Ovary (tissue), 9 donors: ENCODE measurements around the gene PTPRN2. TPM values are rescaled to one million over a fixed set of nuclear protein-coding genes. Genes with fewer than 3 reads are reported as not detected.

Source experiments
- DNase-seq, 5 donors: peaks; one replicate each; pipeline ENCODE4 v3.0.0-alpha.2; 2019 to 2020
- H3K27ac ChIP-seq, 2 donors: fragments of 200-600 bp; one replicate each; pipeline versions ENCODE4 v1.5.1 to v1.8.0; 2019 to 2022
- H3K27me3 ChIP-seq: fragments of 200-600 bp; one replicate; pipeline ENCODE4 v1.8.0; 2022
- H3K36me3 ChIP-seq: fragments of 200-600 bp; sonication (generic); one replicate; pipeline ENCODE4 v1.5.1; 2019
- H3K4me1 ChIP-seq: one replicate; pipeline ENCODE4 v1.8.1; 2013; ENCODE audit warnings: mild to moderate bottlenecking, moderate library complexity; ENCODE audit not compliant: insufficient read depth
- H3K4me3 ChIP-seq: fragments of 200-600 bp; sonication (generic); one replicate; pipeline ENCODE4 v1.5.1; 2017
- H3K9me3 ChIP-seq, 2 donors: fragments of 200-600 bp in 1 of 2; sonication (generic) in 1 of 2; one replicate each; pipeline versions ENCODE4 v1.5.1 to v1.8.1; 2013 to 2019; ENCODE audit warnings: mild to moderate bottlenecking in 1 of 2, moderate library complexity in 1 of 2
- EP300 ChIP-seq: sonication (generic); formaldehyde crosslinking; IDR thresholded peaks from one replicate; pipeline ENCODE4 v1.6.1; 2017; ENCODE audit warnings: antibody characterized with exemption
- POLR2A ChIP-seq: fragments of 450-650 bp; IDR thresholded peaks from one replicate; pipeline ENCODE4 v1.6.1; 2017; ENCODE audit warnings: antibody characterized with exemption, mild to moderate bottlenecking, moderate library complexity
- WGBS, 3 donors: extraction: QIAGEN DNeasy Blood & Tissue Kit in 1 of 3; methylation state at CpG; one replicate each; pipeline versions ENCODE4 v1.1.5 to v1.1.7; 2013 to 2017; 5-methylcytosine and 5-hydroxymethylcytosine counted together
- intact Hi-C, 4 donors: fragments of 100-400 bp; cut with DNase I; formaldehyde crosslinking; loops; one replicate each; pipeline versions ENCODE4 v1.11.0 to v1.15.1; 2022 to 2023
- polyA plus RNA-seq, 2 donors: library from polyadenylated mRNA; stranded (reverse); fragments of 200-250 nt in 1 of 2; fragments of 350-450 nt in 1 of 2; fragmentation: Illumina TruSeq in 1 of 2; extraction: RNeasy Lipid Tissue Mini Kit (QIAGEN cat#74804) in 1 of 2; gene quantifications; one replicate each; pipeline ENCODE4 v1.2.3, GENCODE V29; 2013 to 2014
- total RNA-seq, 7 donors: library from RNA; depleted of rRNA in 2 of 7; stranded (reverse); fragments of >200 nt in 2 of 7; fragmentation: NEBNext Ultra II Directional in 3 of 7; extraction: Animal tissue kit (Norgen Biotek cat#: 25700) in 3 of 7; gene quantifications; one replicate each; pipeline versions ENCODE4 v1.1.0 to v1.2.4, GENCODE V29; 2016 to 2023
- TF ChIP-seq, protein P1 (sequence below), 3 donors: fragments of 450-650 bp in 2 of 3; fragments of 200-600 bp in 1 of 3; IDR thresholded peaks; one replicate each; pipeline versions ENCODE4 v1.5.1 to v1.8.0; 2016 to 2022; ENCODE audit warnings: antibody characterized with exemption in 3 of 3, mild to moderate bottlenecking in 1 of 3
- donor health status: DM: no; HTN: no; CAD: no; lungs with moderate emphysema.
- donor health status: DM: no; HTN: no; CAD: no.
- donor health status: Bipolar disorder and iron deficiency.
- donor health status: DM: yes; HTN: yes; CAD: no.
- donor health status: DM: no; HTN: no; CAD: no.
- donor health status: DM: yes; HTN: yes; CAD: no.

PTPRN2 gene
- total and polyA plus RNA-seq, 9 donors, result 3.5 to 11.1 (median 5.9) TPM

- Histone ChIP-seq H3K27me3 (no peaks in the 10 kb centered on the region), H3K9me3 (no peaks in the 10 kb centered on the region), H3K4me3 (no peak overlapping the region), H3K27ac (no peak overlapping the region), H3K4me1 (no peaks in the 10 kb centered on the region), H3K36me3 (no peaks in the 10 kb centered on the region)
- no peak for TF ChIP-seq EP300
- no peak for TF ChIP-seq POLR2A
- TF ChIP-seq, protein P1, sequence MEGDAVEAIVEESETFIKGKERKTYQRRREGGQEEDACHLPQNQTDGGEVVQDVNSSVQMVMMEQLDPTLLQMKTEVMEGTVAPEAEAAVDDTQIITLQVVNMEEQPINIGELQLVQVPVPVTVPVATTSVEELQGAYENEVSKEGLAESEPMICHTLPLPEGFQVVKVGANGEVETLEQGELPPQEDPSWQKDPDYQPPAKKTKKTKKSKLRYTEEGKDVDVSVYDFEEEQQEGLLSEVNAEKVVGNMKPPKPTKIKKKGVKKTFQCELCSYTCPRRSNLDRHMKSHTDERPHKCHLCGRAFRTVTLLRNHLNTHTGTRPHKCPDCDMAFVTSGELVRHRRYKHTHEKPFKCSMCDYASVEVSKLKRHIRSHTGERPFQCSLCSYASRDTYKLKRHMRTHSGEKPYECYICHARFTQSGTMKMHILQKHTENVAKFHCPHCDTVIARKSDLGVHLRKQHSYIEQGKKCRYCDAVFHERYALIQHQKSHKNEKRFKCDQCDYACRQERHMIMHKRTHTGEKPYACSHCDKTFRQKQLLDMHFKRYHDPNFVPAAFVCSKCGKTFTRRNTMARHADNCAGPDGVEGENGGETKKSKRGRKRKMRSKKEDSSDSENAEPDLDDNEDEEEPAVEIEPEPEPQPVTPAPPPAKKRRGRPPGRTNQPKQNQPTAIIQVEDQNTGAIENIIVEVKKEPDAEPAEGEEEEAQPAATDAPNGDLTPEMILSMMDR (IDR thresholded peaks at IDR 0.05), result no peak
- WGBS, 3 donors, result 77 to 97% (median 78%) methylated on average over 7 to 11 of the region's 11 CpGs
- DNase-seq, result no peak
- intact Hi-C loops, result no loop called here
Measured at GRCh38 chr7:158392251-158392650, 195.4 kb downstream of the PTPRN2 start.

DNA sequence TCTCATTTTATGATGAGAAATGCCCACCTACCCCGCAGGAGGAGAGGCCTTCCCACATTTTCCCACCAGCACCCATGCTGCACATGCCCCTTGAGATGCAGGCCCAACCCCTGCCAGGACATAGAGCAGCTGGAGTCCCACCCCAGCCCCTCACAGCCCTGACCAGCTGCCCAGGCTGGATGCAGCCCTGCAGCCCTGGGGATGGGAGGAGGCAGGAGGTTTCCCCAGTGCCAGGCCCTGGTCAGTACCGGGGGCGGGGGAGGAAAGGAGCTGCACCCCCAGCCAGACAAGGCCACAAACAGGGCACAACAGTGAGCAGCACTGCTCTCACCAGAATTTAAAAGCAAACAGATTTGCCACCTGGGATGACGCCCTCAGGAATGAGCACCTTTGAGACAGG is 196.1 kb downstream of the PTPRN2 start:
- no peak overlapping the region for H3K4me3 ChIP-seq
- H3K36me3 ChIP-seq, result no peaks in the 10 kb centered on the region
- intact Hi-C loops, result no loop called here
- no peaks in the 10 kb centered on the region for H3K9me3 ChIP-seq
- no peaks in the 10 kb centered on the region for H3K4me1 ChIP-seq
- no peak for DNase-seq
- TF ChIP-seq POLR2A (no peak), EP300 (no peak)
- TF ChIP-seq, protein P1 (IDR thresholded peaks at IDR 0.05), result no peak
- H3K27me3 ChIP-seq, result no peaks in the 10 kb centered on the region
- 81 to 86% (median 86%) methylated on average over 4 of the region's 4 CpGs for WGBS, 3 donors
- H3K27ac ChIP-seq, result no peak overlapping the region

DNA sequence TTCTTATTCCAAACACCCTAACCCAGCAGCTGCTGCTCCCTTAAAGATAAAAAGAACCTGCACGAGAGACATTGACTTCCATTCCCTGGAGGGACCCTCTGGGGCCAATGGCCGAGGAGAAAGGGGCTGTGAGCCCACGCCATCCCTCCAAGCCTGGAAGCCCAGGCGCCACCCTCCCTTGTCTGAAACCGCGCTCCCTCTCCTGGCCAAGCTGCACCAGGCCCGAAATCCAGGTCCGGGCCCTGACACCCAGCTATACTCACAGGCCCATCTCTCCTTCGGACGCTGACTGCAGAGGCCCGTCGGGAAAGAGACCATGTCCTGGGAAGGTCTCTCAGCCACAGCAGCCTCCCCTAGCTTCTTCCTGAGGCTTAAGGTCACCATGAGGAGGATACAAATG is 196.5 kb downstream of the PTPRN2 start:
- H3K27me3 ChIP-seq, result no peaks in the 10 kb centered on the region
- H3K9me3 ChIP-seq, result no peaks in the 10 kb centered on the region
- H3K27ac ChIP-seq, result no peak overlapping the region
- intact Hi-C loops, result no loop called here
- H3K4me3 ChIP-seq, result no peak overlapping the region
- DNase-seq, result no peak
- H3K4me1 ChIP-seq, result no peaks in the 10 kb centered on the region
- H3K36me3 ChIP-seq, result no peaks in the 10 kb centered on the region
- WGBS, 3 donors, result 81 to 82% (median 81%) methylated on average over 12 of the region's 12 CpGs
- TF ChIP-seq EP300 (no peak), POLR2A (no peak)
- TF ChIP-seq, protein P1 (IDR thresholded peaks at IDR 0.05), result no peak

DNA sequence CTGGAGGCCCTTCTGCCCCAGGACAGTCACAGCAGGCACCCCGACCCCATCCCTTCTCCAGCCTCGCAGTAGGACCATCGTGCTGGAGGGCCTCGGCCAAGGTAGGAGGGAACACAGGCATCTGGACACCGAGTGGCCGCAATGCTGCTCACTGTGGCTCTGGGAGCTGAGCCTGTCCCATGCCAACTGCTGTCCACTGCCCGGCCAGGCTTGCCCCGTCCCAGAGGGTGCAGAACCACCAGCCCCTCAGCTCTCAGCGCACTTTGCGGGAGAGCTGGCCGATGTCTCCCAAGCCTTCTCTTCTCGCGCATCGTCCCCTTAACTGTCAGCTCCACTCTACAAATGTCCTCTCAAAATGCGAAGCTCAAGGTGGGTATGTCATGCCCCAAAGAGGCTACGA is 197.2 kb downstream of the PTPRN2 start:
- H3K4me3 ChIP-seq, result no peak overlapping the region
- no peaks in the 10 kb centered on the region for H3K9me3 ChIP-seq
- 92 to 93% (median 92%) methylated on average over 11 to 16 of the region's 16 CpGs for WGBS, 3 donors
- no peaks in the 10 kb centered on the region for H3K4me1 ChIP-seq
- no peak for DNase-seq
- intact Hi-C loops, result no loop called here
- H3K27ac ChIP-seq, result no peak overlapping the region
- TF ChIP-seq POLR2A (no peak), EP300 (no peak)
- TF ChIP-seq, protein P1 (IDR thresholded peaks at IDR 0.05), result no peak
- H3K36me3 ChIP-seq, result no peaks in the 10 kb centered on the region
- H3K27me3 ChIP-seq, result no peaks in the 10 kb centered on the region
